IMR-90 (cell line): ENCODE measurements around the gene ACP2. TPM values are rescaled to one million over a fixed set of nuclear protein-coding genes. Genes with fewer than 3 reads are reported as not detected.

Experiments
- ATAC-seq: fragments of 200-7000 bp; cut with Tn5 transposase; 2 replicates; pipeline ENCODE4 v1.9.1; 2020; ENCODE audit warnings: low read depth, mild to moderate bottlenecking, moderate library complexity
- BruUV-seq: library from RNA; stranded (reverse); fragments of 400-500 nt; replicated peaks from 2 replicates; lab custom pipeline; 2021; lab: Mats Ljungman, UMichigan
- CTCF ChIA-PET: fragments of 300-600 bp; formaldehyde crosslinking; extraction: SDS; loops from one replicate; lab custom pipeline; 2021; ENCODE audit warnings: antibody characterized with exemption; lab: Yijun Ruan, JAX
- POLR2A ChIA-PET: fragments of 300-600 bp; sonication (Branson Sonifier 250); formaldehyde crosslinking; loops from one replicate; lab custom pipeline; 2022; ENCODE audit warnings: antibody characterized with exemption; ENCODE audit not compliant: unreplicated experiment; lab: Charles Lee
- DNase-seq: peaks from one replicate; pipeline ENCODE4 v3.0.0; 2013
- H2AFZ ChIP-seq: replicated peaks from 2 replicates; pipeline ENCODE3; 2013; ENCODE audit warnings: low read length, mild to moderate bottlenecking; ENCODE audit not compliant: poor library complexity
- H2AK5ac ChIP-seq: 2 replicates; pipeline ENCODE4 v1.6.1; 2013; ENCODE audit warnings: low read depth, low read length, inconsistent platforms
- H2AK9ac ChIP-seq: replicated peaks from 2 replicates; pipeline ENCODE3; 2013; ENCODE audit warnings: mild to moderate bottlenecking, low read depth, low read length, moderate library complexity; ENCODE audit not compliant: poor library complexity
- H2BK120ac ChIP-seq: 2 replicates; pipeline ENCODE4 v1.6.1; 2013; ENCODE audit warnings: low read depth, low read length, inconsistent platforms
- H2BK15ac ChIP-seq: 3 replicates; pipeline ENCODE4 v1.6.1; 2013; ENCODE audit warnings: low read depth, low read length, inconsistent platforms
- H2BK20ac ChIP-seq: 2 replicates; pipeline ENCODE4 v1.6.1; 2013; ENCODE audit warnings: low read depth, mild to moderate bottlenecking, inconsistent platforms, low read length, moderate library complexity
- H2BK5ac ChIP-seq: 2 replicates; pipeline ENCODE4 v1.6.1; 2013; ENCODE audit warnings: mild to moderate bottlenecking, low read depth, low read length, inconsistent platforms; ENCODE audit not compliant: poor library complexity, severe bottlenecking
- H3K14ac ChIP-seq: replicated peaks from 2 replicates; pipeline ENCODE4 v1.6.1; 2013; ENCODE audit warnings: low read depth, low read length, inconsistent platforms
- H3K18ac ChIP-seq: 2 replicates; pipeline ENCODE4 v1.6.1; 2013; ENCODE audit warnings: low read depth, low read length, control low read depth
- H3K23ac ChIP-seq: 2 replicates; pipeline ENCODE4 v1.6.1; 2013; ENCODE audit warnings: low read depth, low read length, inconsistent platforms
- H3K27ac ChIP-seq: 2 replicates; pipeline ENCODE4 v1.5.1; 2013; ENCODE audit warnings: mild to moderate bottlenecking, control low read depth, low read length; ENCODE audit not compliant: insufficient read depth
- H3K27me3 ChIP-seq: 2 replicates; pipeline ENCODE4 v1.6.1; 2013; ENCODE audit warnings: low read length; ENCODE audit not compliant: control insufficient read depth, insufficient read depth
- H3K36me3 ChIP-seq: 2 replicates; pipeline ENCODE4 v1.6.1; 2013; ENCODE audit warnings: low read length, mixed read lengths; ENCODE audit not compliant: control insufficient read depth, insufficient read depth
- H3K4ac ChIP-seq: 2 replicates; pipeline ENCODE4 v1.6.1; 2013; ENCODE audit warnings: low read depth, low read length, inconsistent platforms
- H3K4me1 ChIP-seq: 2 replicates; pipeline ENCODE4 v1.6.1; 2013; ENCODE audit warnings: low read length, mixed read lengths; ENCODE audit not compliant: control insufficient read depth, insufficient read depth
- H3K4me2 ChIP-seq: 2 replicates; pipeline ENCODE4 v1.6.1; 2013; ENCODE audit warnings: low read depth, mild to moderate bottlenecking, control low read depth, low read length, moderate library complexity
- H3K4me3 ChIP-seq: 2 replicates; pipeline ENCODE4 v1.5.1; 2013; ENCODE audit warnings: low read depth, mild to moderate bottlenecking, control low read depth, low read length, moderate library complexity; ENCODE audit not compliant: insufficient read depth
- H3K56ac ChIP-seq: 2 replicates; pipeline ENCODE4 v1.6.1; 2013; ENCODE audit warnings: low read length, inconsistent platforms; ENCODE audit not compliant: insufficient read depth; ENCODE audit errors: extremely low read depth
- H3K79me1 ChIP-seq, 2 experiments: 2 replicates each; pipeline ENCODE4 v1.6.1; 2013; ENCODE audit warnings: low read length in 2 of 2, inconsistent platforms in 1 of 2, low read depth in 1 of 2
- H3K9ac ChIP-seq: 2 replicates; pipeline ENCODE4 v1.6.1; 2013; ENCODE audit warnings: low read depth, low read length, control low read depth
- H3K9me1 ChIP-seq: 2 replicates; pipeline ENCODE4 v1.6.1; 2013; ENCODE audit warnings: low read length, inconsistent platforms; ENCODE audit not compliant: insufficient read depth
- H3K9me3 ChIP-seq: 2 replicates; pipeline ENCODE4 v1.6.1; 2013; ENCODE audit warnings: low read length; ENCODE audit not compliant: control insufficient read depth, insufficient read depth
- H4K20me1 ChIP-seq: 2 replicates; pipeline ENCODE4 v1.6.1; 2013; ENCODE audit warnings: low read length, inconsistent platforms; ENCODE audit not compliant: insufficient read depth
- H4K5ac ChIP-seq: 2 replicates; pipeline ENCODE4 v1.6.1; 2013; ENCODE audit warnings: mild to moderate bottlenecking, low read depth, low read length, control low read depth
- H4K8ac ChIP-seq, 2 experiments: 2 replicates each; pipeline ENCODE4 v1.6.1; 2013; ENCODE audit warnings: low read depth in 2 of 2, low read length in 2 of 2, control low read depth in 1 of 2, inconsistent platforms in 1 of 2
- H4K91ac ChIP-seq: 2 replicates; pipeline ENCODE4 v1.6.1; 2013; ENCODE audit warnings: low read depth, low read length, inconsistent platforms; ENCODE audit not compliant: insufficient read depth
- BHLHE40 ChIP-seq: fragments of 150-350 bp; IDR thresholded peaks from 2 replicates; pipeline ENCODE4 v1.6.1; 2016; ENCODE audit warnings: mild to moderate bottlenecking, low read depth, low read length
- CEBPB ChIP-seq: IDR thresholded peaks from 2 replicates; pipeline ENCODE4 v1.6.1; 2012; ENCODE audit warnings: low read depth, low read length, improper control_type of control experiment
- CHD1 ChIP-seq: IDR thresholded peaks from 2 replicates; pipeline ENCODE4 v1.6.1; 2012; ENCODE audit warnings: low read depth, low read length, improper control_type of control experiment
- CTCF ChIP-seq: conservative IDR thresholded peaks from 2 replicates; pipeline ENCODE4 v1.5.1; 2012; ENCODE audit warnings: mild to moderate bottlenecking, low read depth, low read length, improper control_type of control experiment
- ELK1 ChIP-seq: fragments of 150-350 bp; IDR thresholded peaks from 2 replicates; pipeline ENCODE4 v1.6.1; 2016; ENCODE audit warnings: low read depth, mild to moderate bottlenecking, low read length, moderate library complexity, borderline replicate concordance
- FOS ChIP-seq: fragments of 150-350 bp; IDR thresholded peaks from 2 replicates; pipeline ENCODE4 v1.6.1; 2016; ENCODE audit warnings: low read depth, low read length
- MAFK ChIP-seq: IDR thresholded peaks from 2 replicates; pipeline ENCODE4 v1.6.1; 2012; ENCODE audit warnings: low read depth, low read length, improper control_type of control experiment
- MAZ ChIP-seq: IDR thresholded peaks from 2 replicates; pipeline ENCODE4 v1.6.1; 2012; ENCODE audit warnings: low read depth, mild to moderate bottlenecking, low read length, improper control_type of control experiment, moderate library complexity, borderline replicate concordance
- MXI1 ChIP-seq: IDR thresholded peaks from 2 replicates; pipeline ENCODE4 v1.6.1; 2012; ENCODE audit warnings: low read depth, mild to moderate bottlenecking, low read length, moderate library complexity, borderline replicate concordance
- NFE2L2 ChIP-seq: fragments of 150-350 bp; IDR thresholded peaks from 2 replicates; pipeline ENCODE4 v1.6.1; 2016; ENCODE audit warnings: low read depth, mild to moderate bottlenecking, low read length
- POLR2A ChIP-seq: IDR thresholded peaks from 2 replicates; pipeline ENCODE4 v1.6.1; 2012; ENCODE audit warnings: mild to moderate bottlenecking, low read depth, low read length
- RAD21 ChIP-seq: IDR thresholded peaks from 2 replicates; pipeline ENCODE4 v1.6.1; 2012; ENCODE audit warnings: low read length, improper control_type of control experiment
- RCOR1 ChIP-seq: IDR thresholded peaks from 2 replicates; pipeline ENCODE4 v1.6.1; 2012; ENCODE audit warnings: mild to moderate bottlenecking, low read length, improper control_type of control experiment; ENCODE audit not compliant: insufficient replicate concordance
- RFX5 ChIP-seq: IDR thresholded peaks from 2 replicates; pipeline ENCODE4 v1.8.0; 2012; ENCODE audit warnings: low read depth, mild to moderate bottlenecking, low read length, moderate library complexity
- SMC3 ChIP-seq: fragments of 150-350 bp; IDR thresholded peaks from 2 replicates; pipeline ENCODE4 v1.6.1; 2016; ENCODE audit warnings: low read depth, mild to moderate bottlenecking, antibody characterized with exemption, low read length, moderate library complexity
- USF2 ChIP-seq: fragments of 150-350 bp; IDR thresholded peaks from 2 replicates; pipeline ENCODE4 v1.6.1; 2017; ENCODE audit warnings: mild to moderate bottlenecking, antibody characterized with exemption, low read length, low read depth
- WGBS, 2 experiments: methylation state at CpG; one replicate each; pipeline versions ENCODE4 v1.1.5 to v1.1.7; 2013; ENCODE audit warnings: missing lambda C conversion rate in 2 of 2; ENCODE audit not compliant: insufficient read length in 1 of 2; ENCODE audit errors: extremely low coverage in 2 of 2; 5-methylcytosine and 5-hydroxymethylcytosine counted together
- dilution Hi-C: fragments of 300-500 bp; cut with HindIII; formaldehyde crosslinking; loops from one replicate; pipeline ENCODE4 v1.14.3; 2018; ENCODE audit warnings: low sequenced_read_pairs; ENCODE audit not compliant: unreplicated experiment
- in situ Hi-C: fragments of 300-500 bp; cut with MboI; formaldehyde crosslinking; loops from 3 replicates; pipeline ENCODE4 v1.14.3; 2019; ENCODE audit warnings: low sequenced_read_pairs, inconsistent platforms, mixed read lengths
- intact Hi-C: fragments of 100-400 bp; cut with micrococcal nuclease; formaldehyde crosslinking; loops from 2 replicates; pipeline ENCODE4 v1.10.0; 2022
- polyA plus RNA-seq, 3 experiments: library from polyadenylated mRNA; depleted of rRNA; stranded (reverse); fragments of >200 nt; gene quantifications; 2 replicates each; pipeline ENCODE4 v1.2.3, GENCODE V29; 2012; ENCODE audit warnings: low replicate concordance in 1 of 3
- total RNA-seq: library from RNA; depleted of rRNA; stranded (reverse); fragments of >200 nt; gene quantifications from 2 replicates; pipeline ENCODE4 v1.2.3, GENCODE V29; 2012

The ACP2 gene
- total and polyA plus RNA-seq, 2 of the 4 experiments (the other 2 are of a cell fraction) = 17.7 to 23.6 TPM

GRCh38 chr11:47278058-47278457, 29.4 kb upstream of the ACP2 start:
- in situ Hi-C loops = no loop called here
- POLR2A ChIA-PET = no interaction called here
- no peak overlapping the region for H3K18ac ChIP-seq
- no peak overlapping the region for H3K14ac ChIP-seq
- CTCF ChIA-PET = interaction anchor here (0.6 kb wide), 1 partner anchor 18 kb away, joined by 3 read pairs; no protein-coding TSS in a partner anchor
- intact Hi-C loops = loop anchor here (5.0 kb wide), 1 partner anchor 39 kb away; no protein-coding TSS in a partner anchor
- no peak overlapping the region for H3K9ac ChIP-seq
- H3K9me1 ChIP-seq = 0 out of 2 replicates have a peak, but pooled peaks cover 3% of the 10 kb centered on the region
- H3K27me3 ChIP-seq = no peaks in the 10 kb centered on the region
- H3K4me2 ChIP-seq = no peak overlapping the region
- DNase-seq = no peak
- H2BK20ac ChIP-seq = no peak overlapping the region
- H3K56ac ChIP-seq = no peak overlapping the region
- H3K4ac ChIP-seq = no peak overlapping the region
- WGBS, 2 experiments = no CpG with 5 or more reads among the region's 3 CpGs
- peaks cover 56% of the 10 kb centered on the region for H3K36me3 ChIP-seq
- H3K4me3 ChIP-seq = no peak overlapping the region
- no peak for ATAC-seq
- dilution Hi-C loops = no loop called here
- H2AK5ac ChIP-seq = no peak overlapping the region
- H3K9me3 ChIP-seq = no peaks in the 10 kb centered on the region
- H4K91ac ChIP-seq = no peak overlapping the region
- no peak overlapping the region for H2BK5ac ChIP-seq
- H2BK15ac ChIP-seq = no peak overlapping the region
- H3K4me1 ChIP-seq = no peaks in the 10 kb centered on the region
- no peak overlapping the region for H3K23ac ChIP-seq
- H4K5ac ChIP-seq = no peak overlapping the region
- no peak overlapping the region for H3K27ac ChIP-seq
- TF ChIP-seq CTCF (no peak), POLR2A (no peak), MAZ (no peak), MAFK (no peak), BHLHE40 (no peak), CHD1 (no peak), ELK1 (no peak), SMC3 (no peak), FOS (no peak), USF2 (no peak), RAD21 (no peak), NFE2L2 (no peak), MXI1 (no peak), RCOR1 (no peak), RFX5 (no peak), CEBPB (no peak)
- H2AK9ac ChIP-seq = no peak overlapping the region
- H4K20me1 ChIP-seq = peaks cover 15% of the 10 kb centered on the region
- H3K79me1 ChIP-seq = peaks cover 19 to 31% of the 10 kb centered on the region in 2 experiments
- H2BK120ac ChIP-seq = no peak overlapping the region
- BruUV-seq = no TSS peak
- no peak overlapping the region for H4K8ac ChIP-seq
- no peak overlapping the region for H2AFZ ChIP-seq
